PC-3 (cell line): ENCODE results near the gene STPG3.

Experiments used
- EZH2 ChIP-seq: fragments of 300-600 bp; sonication (generic); IDR thresholded peaks from one replicate; pipeline ENCODE4 v1.6.1; 2017; ENCODE audit warnings: antibody characterized with exemption, mild to moderate bottlenecking, low read length; ENCODE audit not compliant: unreplicated experiment
- TF ChIP-seq, protein P1 (sequence below): fragments of 300-600 bp; sonication (generic); conservative IDR thresholded peaks from 2 replicates; pipeline ENCODE4 v1.5.1; 2017; ENCODE audit warnings: antibody characterized with exemption, low read depth, mild to moderate bottlenecking, low read length

DNA sequence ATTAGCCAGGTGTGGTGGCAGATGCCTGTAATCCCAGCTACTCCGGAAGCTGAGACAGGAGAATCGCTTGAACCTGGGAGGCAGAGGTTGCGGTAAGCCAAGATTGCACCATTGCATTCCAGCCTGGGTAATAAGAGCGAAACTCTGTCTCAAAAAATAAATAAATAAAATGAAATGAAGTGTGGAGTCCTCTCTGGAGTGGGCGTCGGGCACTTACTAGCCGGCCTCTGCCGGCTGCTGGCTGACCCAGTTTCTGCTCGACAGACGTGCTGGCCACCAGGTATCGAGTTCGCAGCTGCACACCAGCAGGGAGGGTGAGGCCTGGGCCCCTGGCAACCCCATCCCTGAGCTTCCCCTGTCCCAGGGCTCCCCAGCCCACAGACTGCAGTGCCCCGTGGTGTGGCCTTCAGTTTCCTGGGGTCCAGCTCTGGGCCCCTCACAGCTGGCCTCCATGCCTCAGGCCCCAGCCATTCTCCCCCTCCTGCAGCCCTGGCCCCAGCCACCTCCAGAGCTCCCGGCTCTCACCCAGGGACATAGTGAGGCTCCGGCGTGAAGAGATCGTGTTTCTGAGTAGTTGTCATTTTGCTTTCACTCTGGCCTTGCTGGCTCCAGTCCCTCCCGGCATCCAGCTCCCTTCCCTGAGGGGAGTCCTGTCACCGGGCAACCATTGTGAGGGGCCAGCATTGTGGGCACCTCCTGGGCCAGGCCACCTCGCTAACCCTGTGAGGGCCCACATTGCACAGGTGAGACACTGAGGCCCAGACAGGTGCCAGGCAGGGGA lies 3.8 kb upstream of the STPG3 start:
- no peak for TF ChIP-seq EZH2
- TF ChIP-seq, protein P1, sequence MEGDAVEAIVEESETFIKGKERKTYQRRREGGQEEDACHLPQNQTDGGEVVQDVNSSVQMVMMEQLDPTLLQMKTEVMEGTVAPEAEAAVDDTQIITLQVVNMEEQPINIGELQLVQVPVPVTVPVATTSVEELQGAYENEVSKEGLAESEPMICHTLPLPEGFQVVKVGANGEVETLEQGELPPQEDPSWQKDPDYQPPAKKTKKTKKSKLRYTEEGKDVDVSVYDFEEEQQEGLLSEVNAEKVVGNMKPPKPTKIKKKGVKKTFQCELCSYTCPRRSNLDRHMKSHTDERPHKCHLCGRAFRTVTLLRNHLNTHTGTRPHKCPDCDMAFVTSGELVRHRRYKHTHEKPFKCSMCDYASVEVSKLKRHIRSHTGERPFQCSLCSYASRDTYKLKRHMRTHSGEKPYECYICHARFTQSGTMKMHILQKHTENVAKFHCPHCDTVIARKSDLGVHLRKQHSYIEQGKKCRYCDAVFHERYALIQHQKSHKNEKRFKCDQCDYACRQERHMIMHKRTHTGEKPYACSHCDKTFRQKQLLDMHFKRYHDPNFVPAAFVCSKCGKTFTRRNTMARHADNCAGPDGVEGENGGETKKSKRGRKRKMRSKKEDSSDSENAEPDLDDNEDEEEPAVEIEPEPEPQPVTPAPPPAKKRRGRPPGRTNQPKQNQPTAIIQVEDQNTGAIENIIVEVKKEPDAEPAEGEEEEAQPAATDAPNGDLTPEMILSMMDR = no peak
